DOHH2 (cell line): ENCODE measurements around the gene C16orf95.

ENCODE experiments used
- CTCF ChIP-seq: fragments of 200-600 bp; sonication (generic); IDR thresholded peaks from one replicate; pipeline ENCODE4 v1.5.1; 2014; ENCODE audit warnings: antibody characterized with exemption, mild to moderate bottlenecking, low read depth, low read length; ENCODE audit not compliant: poor library complexity, severe bottlenecking
- EZH2phosphoT487 ChIP-seq: fragments of 200-600 bp; sonication (generic); IDR thresholded peaks from 2 replicates; pipeline ENCODE4 v1.6.1; 2017; ENCODE audit warnings: borderline replicate concordance, mild to moderate bottlenecking, antibody characterized with exemption, low read length, moderate library complexity, mixed read lengths

DNA sequence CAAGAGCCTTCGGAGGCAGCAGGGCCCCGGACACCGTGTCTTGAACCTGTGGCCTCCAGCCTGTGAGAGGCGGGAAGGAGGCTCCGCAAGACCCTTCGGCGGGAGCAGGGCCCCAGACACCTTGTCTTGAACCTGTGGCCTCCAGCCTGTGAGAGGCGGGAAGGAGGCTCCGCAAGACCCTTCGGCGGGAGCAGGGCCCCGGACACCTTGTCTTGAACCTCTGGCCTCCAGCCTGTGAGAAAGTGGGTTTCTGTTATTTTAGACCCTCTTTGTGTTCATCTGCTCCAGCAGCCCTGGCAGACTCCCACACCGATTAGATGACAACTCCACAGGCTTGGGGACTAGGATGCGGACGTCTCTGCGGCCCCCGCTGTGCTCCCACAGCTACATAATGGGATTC is 36.4 kb upstream of the C16orf95 start:
- TF ChIP-seq CTCF = no peak
- no peak for TF ChIP-seq EZH2phosphoT487
